Brain pericyte (primary cell): ENCODE results near the gene POU2F1.
A peak's percentile ranks its signal among the peaks of the same experiment; 100 is the strongest.

Experiments
- DNase-seq: peaks from one replicate; pipeline ENCODE4 v3.0.0-alpha.2; 2012; ENCODE audit warnings: low read depth, low spot score

The POU2F1 gene

DNA sequence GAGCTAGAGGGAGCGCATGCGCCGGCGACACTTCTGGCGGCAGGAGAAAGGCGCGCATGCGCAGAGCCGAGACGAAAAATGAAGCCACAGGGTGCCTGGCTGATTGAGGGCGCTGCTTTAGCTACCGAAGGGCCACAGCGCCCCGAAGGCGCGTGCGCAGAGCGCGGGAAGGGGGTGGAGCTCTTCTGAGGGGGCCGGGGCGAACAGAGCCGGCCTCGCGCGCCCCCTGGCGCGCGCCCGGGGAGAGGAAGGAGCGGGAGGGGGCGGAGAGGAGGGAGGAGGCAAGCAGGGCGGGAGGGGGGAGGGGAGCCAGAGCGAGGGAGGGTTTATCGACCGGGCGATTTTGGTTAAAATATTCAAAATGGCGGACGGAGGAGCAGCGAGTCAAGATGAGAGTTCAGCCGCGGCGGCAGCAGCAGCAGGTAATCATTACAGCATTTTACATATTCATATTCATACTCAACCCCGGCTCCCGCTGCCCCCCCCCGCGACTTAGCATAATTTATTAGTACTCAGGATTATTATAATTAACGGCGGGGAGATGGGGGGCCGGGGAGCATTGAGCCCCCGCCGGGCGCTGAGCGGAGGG, at the start of gene POU2F1:
Gene POU2F1 (plus strand): TSS at position 350 of the 589 bp plus-strand sequence. CDS start 12 bp downstream, at position 362.
- peak; percentile 95 for DNase-seq

DNA sequence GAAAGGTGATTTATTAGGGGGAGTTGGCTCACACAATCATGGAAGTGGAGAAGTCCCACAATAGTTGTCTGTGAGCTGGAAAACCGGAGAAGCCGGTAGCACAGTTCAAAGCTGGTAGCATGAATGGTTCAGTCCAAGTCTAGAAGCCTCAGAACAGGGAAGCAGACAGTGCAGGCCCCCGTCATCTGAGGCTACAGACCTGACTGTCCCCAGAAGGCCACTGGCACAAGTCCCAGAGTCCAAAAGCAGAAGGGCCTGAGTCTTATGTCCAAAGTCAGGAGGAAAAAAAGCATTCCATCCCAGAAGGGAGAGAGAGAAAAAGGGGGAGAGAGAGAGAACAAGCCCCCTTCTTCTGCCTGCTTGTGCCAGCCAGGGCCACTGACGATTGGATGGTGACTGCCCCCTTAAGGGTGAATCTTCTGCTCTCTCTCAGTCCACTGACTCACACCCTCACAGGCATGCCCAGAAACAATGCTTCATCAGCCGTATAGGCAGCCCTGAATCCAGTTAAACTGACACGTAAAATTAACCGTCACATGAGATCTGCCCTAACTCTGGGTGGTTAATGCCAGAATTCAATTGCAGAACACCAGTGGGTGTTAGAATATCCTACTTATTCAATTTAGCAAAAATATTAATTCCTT, 49.3 kb upstream of the POU2F1 start:
- DNase-seq = no peak

DNA sequence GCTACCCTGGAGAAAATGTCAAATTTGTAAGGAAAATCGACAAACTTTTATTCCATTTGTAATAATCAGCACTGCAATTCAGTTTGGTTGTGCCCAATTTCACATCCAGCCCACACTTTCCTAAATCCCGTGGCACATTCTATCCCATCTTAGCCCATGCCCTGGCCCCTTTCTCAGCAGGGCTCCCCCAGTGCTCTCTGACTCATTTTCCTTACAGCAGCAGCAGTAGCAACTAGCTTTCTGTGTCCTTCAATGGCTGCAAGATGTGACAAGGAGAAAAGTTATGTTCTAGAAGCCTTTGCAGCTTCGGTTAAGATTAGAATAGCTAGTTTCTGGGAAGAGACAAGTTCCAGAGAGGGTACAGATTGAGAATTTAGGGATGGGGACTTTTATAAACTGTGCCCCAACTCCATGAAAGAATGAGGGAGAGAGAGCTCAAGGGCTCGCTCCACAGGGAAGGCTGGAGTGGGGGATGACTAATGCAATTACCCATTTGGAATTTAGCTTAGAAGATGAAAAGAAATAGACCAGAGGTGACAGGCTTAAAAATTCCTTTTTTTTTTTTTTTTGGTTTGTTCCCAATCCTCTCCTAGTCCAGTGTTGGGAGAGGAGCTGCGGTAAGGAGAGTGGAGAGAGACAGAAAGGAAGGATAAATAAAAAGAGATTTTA, 47.0 kb upstream of the POU2F1 start:
- peak; percentile 31 for DNase-seq

DNA sequence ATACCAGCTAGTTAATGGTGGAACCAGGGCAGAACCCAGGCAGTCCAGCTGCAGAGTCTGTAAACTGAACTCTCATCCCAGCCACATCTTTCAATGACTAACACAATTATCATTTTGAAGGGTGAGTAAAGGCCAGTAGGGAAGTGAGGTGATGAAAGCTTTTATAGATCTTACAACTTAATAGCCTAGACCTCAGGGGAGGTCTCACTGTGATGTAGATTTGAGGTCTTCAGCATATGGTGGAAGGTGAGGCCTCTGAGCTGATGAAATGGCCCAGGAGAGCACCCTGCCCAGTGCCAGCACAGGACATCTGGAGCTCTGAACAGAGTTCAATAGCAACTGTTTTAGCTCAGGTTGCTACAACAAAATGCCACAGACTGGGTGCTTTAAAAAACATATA, 44.8 kb upstream of the POU2F1 start:
- DNase-seq = no peak

DNA sequence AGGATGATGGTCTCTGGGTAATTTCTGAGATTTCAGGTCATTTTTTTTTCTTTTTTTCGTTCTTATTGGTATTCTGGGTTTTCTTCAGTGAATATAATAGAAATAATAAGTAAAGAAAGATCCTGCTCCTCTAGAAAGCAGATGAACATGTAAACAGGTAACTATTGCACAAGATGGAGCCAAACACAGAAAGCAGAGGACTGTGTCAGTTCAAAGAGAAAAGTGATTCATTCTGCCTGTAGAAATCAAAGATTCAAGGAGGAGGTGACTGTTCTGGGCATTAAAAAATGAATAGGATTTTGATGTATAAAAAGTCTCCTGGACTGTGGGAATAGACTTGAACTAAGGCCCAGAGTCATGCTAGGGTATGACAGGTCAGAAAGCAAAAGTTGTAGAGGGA, 41.9 kb upstream of the POU2F1 start:
- DNase-seq = no peak

DNA sequence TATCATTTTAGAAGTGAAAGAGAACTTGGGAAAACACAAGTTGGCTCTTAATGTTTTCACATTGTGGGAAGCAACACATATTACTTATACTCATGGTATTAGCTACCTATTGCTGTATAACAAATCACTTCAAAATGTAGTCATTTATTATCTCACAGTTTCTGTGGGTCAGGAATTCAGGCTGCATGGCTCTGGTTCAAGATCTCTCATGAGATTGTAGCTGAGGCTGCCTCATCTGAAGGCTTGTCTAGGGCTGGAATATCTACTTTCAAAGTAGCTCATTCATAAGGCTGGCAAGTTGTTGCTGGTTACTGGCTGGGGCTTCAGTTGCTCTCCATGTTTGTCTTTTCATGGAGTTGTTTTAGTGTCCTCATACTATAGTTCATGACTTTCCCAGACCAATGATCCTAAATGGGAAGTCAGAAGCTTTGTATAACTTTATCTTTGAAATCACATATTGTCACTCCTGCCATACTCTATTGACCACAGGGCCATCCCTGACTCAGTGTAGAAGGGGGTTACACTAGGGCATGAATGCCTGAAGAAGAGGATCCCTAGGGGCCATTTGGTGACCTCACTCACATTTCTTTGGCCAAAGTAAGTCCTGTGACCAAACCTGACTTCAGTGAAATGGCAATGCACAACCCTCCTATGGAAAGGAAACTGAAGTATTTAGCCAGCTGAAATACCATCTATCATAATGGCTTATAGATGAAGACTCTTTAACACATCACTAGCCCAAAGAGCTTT, 37.9 kb upstream of the POU2F1 start:
- DNase-seq = no peak

DNA sequence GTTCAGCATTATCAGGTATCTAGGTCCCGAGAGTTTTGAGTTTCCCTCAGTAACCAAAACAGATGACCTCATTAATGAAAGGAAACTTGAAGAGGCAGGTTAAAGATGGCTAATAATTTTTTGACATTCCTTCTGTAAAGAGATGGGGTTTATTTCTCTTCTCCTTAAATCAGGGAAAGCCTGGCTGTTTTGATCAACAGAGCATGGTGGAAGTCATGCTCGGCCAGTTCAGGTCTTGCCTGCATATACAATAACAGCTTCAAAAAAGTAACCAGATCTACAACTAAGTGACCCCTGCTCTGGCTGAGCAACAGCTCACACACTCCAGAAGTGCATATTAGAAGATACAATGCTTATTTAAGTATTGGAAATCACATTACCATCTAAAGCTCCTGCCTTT, 36.6 kb upstream of the POU2F1 start:
- no peak for DNase-seq

DNA sequence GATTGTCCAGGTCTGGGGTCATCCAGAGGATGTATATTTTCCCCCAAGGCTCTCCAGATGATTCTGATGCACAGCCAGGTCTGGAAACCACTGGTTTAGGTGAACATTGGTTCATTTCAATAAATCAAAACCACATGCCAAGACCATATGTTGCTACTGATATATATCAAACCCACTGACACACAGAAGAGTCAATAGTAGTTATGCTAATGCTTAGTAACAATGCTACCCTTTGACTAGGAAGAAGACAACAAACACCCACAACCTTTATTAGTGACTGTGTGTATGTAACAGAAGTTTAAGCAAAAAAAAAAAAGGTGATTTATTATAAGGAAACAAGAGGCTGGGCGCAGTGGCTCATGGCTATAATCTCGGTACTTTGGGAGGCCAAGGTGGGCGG, 35.6 kb upstream of the POU2F1 start:
- DNase-seq = no peak

DNA sequence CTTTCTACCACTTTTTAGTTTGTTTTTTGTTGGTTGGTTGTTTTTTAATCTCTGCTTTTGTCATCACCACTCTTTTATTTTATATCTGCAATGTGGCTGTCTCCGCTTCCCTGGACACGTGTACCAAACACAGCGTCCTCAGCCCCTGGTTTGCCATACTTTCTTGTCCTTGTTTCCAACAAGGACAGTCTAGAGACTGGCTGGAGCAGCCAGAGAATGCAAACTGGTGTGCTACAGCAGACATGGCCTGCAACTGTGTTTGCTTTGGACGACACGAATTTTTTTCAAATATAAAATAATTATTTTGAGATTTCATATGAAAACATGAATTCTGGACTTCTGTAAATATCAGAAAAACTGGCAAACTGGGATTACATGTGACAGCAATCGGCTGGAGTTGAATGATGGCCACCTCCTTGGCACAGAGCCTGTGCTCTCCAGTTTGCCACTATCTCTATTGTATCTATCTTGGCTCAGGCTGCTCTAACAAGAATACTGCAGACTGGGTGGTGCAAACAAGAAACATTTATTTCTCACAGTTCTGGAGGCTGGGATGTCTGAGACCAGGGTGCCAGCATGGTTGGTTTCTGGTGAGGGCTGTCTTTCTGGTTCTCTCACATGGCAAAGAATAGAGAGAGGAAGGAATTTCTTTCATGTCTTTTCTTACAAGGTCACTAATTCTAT, 34.6 kb upstream of the POU2F1 start:
- DNase-seq = no peak

DNA sequence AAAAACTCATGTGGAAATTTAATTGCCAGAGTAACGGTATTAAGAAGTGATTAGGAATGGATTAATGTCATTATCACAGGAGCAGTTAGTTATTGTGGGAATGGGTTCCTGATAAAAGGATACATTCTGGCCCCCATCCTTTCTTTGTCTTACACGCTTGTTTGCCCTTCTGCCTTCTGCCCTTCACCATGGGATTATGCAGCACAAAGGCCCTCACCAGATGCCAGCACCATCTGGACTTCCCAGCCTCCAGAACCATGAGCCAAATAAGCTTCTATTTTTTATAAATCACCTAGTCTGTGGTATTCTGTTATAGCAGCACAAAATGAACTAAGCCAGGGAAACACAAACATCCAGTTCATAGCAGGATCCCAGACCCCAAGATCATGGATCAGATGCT, 33.9 kb upstream of the POU2F1 start:
- no peak for DNase-seq

DNA sequence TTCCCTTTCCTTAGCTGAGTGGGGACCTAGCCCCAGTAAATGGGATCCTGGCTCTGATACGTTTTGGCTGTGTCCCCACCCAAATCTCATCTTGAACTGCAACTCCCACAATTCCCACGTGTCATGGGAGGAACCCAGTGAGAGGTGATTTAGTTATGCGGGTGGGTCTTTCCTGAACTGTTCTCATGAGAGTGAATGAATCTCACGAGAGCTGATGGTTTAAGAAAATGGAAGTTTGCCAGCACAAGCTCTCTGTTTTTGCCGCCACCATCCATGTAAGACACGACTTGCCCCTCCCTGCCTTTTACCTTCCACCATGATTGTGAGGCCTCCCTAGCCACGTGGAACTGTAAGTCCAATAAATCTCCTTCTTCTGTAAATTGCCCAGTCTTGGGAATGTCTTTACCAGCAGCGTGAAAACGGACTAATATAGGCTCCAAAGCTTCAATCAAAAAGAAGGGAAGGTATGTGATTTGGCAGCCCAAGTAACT, 29.9 kb upstream of the POU2F1 start:
- DNase-seq = no peak

DNA sequence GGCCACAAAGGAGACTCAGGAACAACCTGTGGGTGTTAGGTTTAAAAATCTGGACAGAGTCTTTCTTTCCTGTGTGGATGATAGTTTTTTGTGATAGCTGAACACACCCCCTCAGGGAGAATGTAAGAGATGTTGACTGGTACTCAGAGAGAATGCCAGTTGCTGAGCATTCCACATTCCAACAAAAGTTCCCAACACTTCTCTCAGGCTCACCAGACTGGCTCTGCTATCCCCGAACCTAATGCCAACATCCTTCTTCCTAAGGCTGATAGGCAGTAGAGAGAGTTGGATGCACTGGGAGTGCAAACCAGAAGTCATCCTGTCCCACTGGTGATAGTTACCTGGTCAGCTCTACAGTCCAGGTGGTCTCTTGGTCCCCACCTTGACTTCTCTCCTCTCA, 28.7 kb upstream of the POU2F1 start:
- no peak for DNase-seq

DNA sequence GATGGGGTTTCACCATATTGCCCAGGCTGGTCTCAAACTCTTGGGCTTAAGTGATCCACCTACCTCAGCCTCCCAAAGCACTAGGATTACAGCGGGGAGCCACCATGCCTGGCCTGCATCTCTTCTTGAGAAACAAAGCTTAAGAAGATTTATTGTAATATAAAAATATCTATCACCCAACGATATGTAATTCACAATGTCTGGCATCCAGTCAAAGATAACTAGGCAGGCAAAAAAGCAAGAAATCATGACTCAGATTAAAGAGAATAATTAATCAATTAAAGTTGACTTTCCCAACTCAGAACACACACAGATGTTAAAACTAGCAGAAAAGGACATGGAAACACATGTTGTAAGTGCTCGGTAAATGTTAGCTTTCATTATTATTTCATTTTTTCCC, 26.5 kb upstream of the POU2F1 start:
- no peak for DNase-seq

DNA sequence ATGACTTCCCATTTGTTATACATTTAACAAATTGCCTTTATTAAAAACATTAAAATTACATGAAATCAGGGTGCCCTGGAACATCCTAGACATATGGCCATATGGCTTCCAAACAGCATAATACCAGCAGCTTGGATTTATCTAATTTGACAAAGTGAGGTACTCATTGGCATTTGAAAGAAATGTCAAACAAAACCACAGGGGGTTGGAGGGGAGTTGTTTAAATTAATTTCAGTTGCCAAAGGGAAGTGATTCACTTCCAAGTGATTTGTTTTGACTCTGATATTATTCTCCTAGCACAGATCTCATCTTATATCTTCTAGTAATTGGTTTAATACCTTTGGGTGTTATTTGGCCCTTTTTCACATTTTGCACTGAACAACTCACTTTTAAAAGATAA, 24.5 kb upstream of the POU2F1 start:
- no peak for DNase-seq

DNA sequence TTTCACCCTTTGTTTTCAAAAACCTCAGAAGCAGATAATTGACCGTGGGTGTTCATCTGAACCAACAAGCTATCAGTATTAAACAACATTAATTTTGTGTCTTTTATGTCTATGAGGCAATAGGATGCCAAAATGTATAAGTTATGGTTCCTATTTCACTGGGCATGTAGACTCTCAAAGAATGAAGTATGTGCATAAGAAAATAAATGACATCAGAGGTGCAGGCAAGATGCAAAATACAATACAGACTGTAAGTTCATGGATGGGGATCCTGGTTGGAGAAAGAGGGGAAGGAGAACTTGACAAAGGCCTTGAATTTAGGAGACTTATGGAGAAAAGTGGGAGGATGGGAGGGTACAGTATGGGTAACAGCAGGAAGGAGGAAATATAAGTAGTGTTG, 23.4 kb upstream of the POU2F1 start:
- DNase-seq = no peak

DNA sequence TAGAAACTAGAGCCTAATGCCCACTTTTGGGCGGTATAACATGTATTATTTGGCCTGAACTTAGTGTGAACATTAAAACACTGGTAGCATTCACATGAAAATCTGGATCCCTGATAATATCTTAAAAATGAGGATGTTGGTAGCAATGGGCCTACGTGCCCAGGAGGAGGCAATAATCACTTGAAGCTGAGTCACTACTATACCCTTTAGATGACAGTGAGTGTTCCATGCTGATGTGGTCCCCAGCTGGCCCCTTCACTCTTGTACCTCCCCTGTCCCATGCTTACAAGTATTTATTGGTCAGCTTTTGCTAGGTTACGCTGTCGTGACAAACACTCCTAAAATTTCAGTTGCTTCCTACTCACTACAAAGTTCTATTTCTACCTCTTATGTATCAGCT, 23.0 kb upstream of the POU2F1 start:
- DNase-seq = no peak

DNA sequence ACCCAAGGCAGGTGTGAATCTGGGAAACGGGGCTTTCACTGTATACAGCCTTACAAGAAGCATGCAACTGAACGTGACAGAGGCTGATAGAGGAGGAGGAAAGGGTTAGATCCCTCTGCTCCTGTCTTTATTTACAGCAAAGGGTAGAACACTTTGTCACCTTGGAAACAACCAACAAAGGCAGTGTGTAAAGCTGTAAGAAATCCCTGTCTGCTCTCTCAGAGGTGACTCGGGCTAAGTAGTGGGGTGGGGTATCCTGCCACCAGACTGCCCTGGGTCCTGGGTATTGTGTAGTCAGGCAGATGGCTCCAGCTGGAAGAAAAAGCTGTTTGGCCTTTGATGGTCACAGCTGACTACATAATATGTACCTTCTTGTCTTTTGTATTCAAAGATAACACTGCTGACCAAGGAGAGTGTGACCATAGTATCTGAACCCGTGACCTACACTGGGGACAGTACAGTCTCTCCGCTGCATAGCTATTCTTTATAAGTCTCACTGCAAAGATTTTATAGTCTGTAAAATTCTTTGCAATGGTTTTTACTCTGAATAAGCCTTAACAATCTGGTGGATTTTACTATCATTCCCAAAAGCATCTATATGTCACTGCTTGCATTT, 22.1 kb upstream of the POU2F1 start:
- no peak for DNase-seq

DNA sequence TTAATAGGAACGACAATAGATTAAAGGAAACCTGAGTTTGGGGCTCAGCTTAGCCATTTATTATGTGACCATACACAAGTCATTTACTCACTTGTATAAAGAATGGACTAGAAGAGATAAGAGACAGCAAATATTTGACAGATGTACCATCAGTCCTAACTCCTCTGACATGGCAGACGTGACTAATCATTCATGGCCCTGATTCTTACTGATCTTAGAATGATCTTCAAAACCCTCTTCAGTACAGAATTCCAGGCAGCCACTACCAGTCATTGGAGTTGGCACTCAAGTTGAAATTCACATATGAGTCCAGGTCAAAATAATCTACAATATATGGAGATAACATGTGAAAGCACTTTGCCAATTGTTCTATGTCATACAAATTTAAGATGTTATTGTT, 21.0 kb upstream of the POU2F1 start:
- no peak for DNase-seq

DNA sequence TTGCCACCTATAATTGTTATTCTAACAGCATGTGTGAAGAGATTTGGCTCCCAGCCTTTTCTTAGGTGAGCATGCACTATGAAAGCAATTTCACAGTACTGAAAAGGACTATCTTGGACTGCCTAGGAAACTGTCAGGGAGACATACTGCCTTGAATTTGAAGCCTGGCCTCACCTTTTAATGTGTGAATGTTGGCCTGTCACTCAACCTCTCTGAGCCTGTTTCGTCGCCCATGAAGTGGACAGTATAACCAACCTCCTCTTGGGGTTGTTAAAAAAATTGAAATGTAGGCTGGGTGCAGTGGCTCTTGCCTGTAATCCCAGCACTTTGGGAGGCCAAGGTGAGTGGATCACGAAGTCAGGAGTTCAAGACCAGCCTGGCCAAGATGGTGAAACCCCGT, 20.4 kb upstream of the POU2F1 start:
- DNase-seq = no peak

DNA sequence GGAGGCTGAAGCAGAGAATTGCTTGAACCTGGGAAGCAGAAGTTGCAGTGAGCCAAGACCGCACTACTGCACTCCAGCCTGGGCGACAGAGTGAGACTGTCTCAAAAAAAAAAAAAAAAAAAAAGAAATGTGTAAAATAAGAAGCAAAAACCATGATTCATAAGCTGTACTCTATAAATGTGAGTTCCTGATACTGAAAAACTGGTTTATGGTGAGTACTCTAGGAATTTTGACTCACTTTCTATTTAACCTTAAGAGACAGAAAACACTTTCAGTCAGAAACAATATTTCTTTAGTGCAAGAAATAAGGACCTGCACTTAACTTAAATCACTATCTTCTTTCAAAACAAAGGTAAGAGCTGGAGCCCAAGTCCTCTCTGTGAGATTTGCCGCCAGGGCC, 19.9 kb upstream of the POU2F1 start:
- DNase-seq = no peak

DNA sequence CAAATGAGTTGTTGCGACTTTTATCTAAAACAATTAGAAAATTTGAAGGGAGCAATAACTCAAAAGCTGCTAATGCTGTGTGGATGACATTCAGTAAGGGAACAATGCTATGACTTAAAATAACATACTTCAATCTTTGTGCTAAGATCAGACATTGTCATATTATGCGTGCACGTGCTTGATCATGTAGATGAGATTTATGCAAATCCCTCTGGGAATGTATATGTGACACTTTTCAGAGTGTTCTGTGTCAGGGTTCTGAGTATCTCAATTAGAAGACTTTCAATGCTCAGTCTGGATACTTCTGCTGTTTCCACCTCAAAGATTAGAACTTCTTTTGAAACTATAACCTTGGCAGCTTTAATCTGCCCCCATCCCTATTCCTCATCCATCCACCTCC, 18.6 kb upstream of the POU2F1 start:
- no peak for DNase-seq
